Neutrophil (primary cell): Measurements from ENCODE around the gene ACKR2.

Experiments used
- H3K27ac ChIP-seq: fragments of 200-600 bp; sonication (generic); 2 replicates; pipeline ENCODE4 v1.5.1; 2016; ENCODE audit warnings: mild to moderate bottlenecking, moderate library complexity
- H3K27me3 ChIP-seq: fragments of 200-600 bp; sonication (generic); 2 replicates; pipeline ENCODE4 v1.6.0; 2016; ENCODE audit warnings: mild to moderate bottlenecking
- H3K36me3 ChIP-seq: fragments of 200-600 bp; sonication (generic); 2 replicates; pipeline ENCODE4 v1.5.1; 2017
- H3K4me1 ChIP-seq, 2 experiments: fragments of 200-600 bp in 1 of 2; sonication (generic) in 1 of 2; 1 replicate in 1 of 2; 2 replicates in 1 of 2; pipeline versions ENCODE4 v1.5.1 to v1.6.1; 2013 to 2016; ENCODE audit warnings: low read depth in 1 of 2, low read length in 1 of 2, mild to moderate bottlenecking in 1 of 2, moderate library complexity in 1 of 2; ENCODE audit not compliant: control insufficient read depth in 1 of 2, insufficient read depth in 1 of 2
- H3K4me3 ChIP-seq, 2 experiments: fragments of 200-600 bp in 1 of 2; sonication (generic) in 1 of 2; 1 replicate in 1 of 2; 2 replicates in 1 of 2; pipeline ENCODE4 v1.5.1; 2013 to 2016; ENCODE audit warnings: low read depth in 1 of 2, low read length in 1 of 2, mild to moderate bottlenecking in 1 of 2, moderate library complexity in 1 of 2
- H3K9me3 ChIP-seq: fragments of 200-600 bp; sonication (generic); 2 replicates; pipeline ENCODE4 v1.5.1; 2016
- CTCF ChIP-seq: fragments of 200-600 bp; sonication (generic); IDR thresholded peaks from 2 replicates; pipeline ENCODE4 v1.5.1; 2016; ENCODE audit warnings: antibody characterized with exemption

The ACKR2 gene

GRCh38 chr3:42801784-42802183 lies 7.5 kb upstream of the ACKR2 start:
- Histone ChIP-seq H3K27ac (no peak overlapping the region), H3K36me3 (no peaks in the 10 kb centered on the region), H3K27me3 (peaks cover 29% of the 10 kb centered on the region), H3K4me1 (peaks cover 18 to 20% of the 10 kb centered on the region in 2 experiments), H3K4me3 (no peak overlapping the region), H3K9me3 (no peaks in the 10 kb centered on the region)
- TF ChIP-seq CTCF = no peak

GRCh38 chr3:42802876-42803413 lies 6.3 kb upstream of the ACKR2 start:
- TF ChIP-seq CTCF = no peak
- Histone ChIP-seq H3K27ac (no peak overlapping the region), H3K4me1 (peaks cover 18 to 20% of the 10 kb centered on the region in 2 experiments)

GRCh38 chr3:42803414-42804105 lies 5.7 kb upstream of the ACKR2 start:
- Histone ChIP-seq H3K9me3 (no peaks in the 10 kb centered on the region), H3K27me3 (peaks cover 47% of the 10 kb centered on the region), H3K4me1 (peaks cover 18 to 20% of the 10 kb centered on the region in 2 experiments), H3K36me3 (no peaks in the 10 kb centered on the region), H3K27ac (peak overlapping the region; percentile 86), H3K4me3 (peak overlapping the region; percentile 75 to 90)
- TF ChIP-seq CTCF = no peak

More at GRCh38 chr3:42802876-42803413, 6.3 kb upstream of the ACKR2 start:
- no peaks in the 10 kb centered on the region for H3K36me3 ChIP-seq
- peaks cover 41% of the 10 kb centered on the region for H3K27me3 ChIP-seq
- no peaks in the 10 kb centered on the region for H3K9me3 ChIP-seq
- peak overlapping the region; percentile 75 to 90 for H3K4me3 ChIP-seq

- Histone ChIP-seq H3K27me3 (peaks cover 48% of the 10 kb centered on the region), H3K9me3 (no peaks in the 10 kb centered on the region), H3K4me3 (peak within 1 kb of the TSS; percentile 75 to 90), H3K4me1 (peaks cover 18 to 20% of the 10 kb centered on the region in 2 experiments), H3K36me3 (no peaks in the 10 kb centered on the region), H3K27ac (peak within 1 kb of the TSS; percentile 86)
- TF ChIP-seq CTCF = peak; percentile 58
These were observed 5.0 kb upstream of the ACKR2 start, which contains the start of gene HIGD1A for GRCh38 chr3:42804106-42804830. Gene HIGD1A, minus strand, starts transcription at chr3:42804490. Its CDS starts 10,237 bp downstream, at chr3:42794253.

- H3K27me3 ChIP-seq = peaks cover 48% of the 10 kb centered on the region
- no peak for TF ChIP-seq CTCF
- no peaks in the 10 kb centered on the region for H3K9me3 ChIP-seq
- peaks cover 18 to 20% of the 10 kb centered on the region in 2 experiments for H3K4me1 ChIP-seq
- H3K27ac ChIP-seq = peak overlapping the region; percentile 86
- H3K4me3 ChIP-seq = peak overlapping the region; percentile 75 to 90
- no peaks in the 10 kb centered on the region for H3K36me3 ChIP-seq
These were observed 4.5 kb upstream of the ACKR2 start for GRCh38 chr3:42804831-42805132.
